Stomach (tissue), 4 donors: ENCODE data around the gene ACACA.

ENCODE experiments used
- CTCF ChIP-seq, 7 experiments: fragments of 450-650 bp in 4 of 7; fragments of 200-600 bp in 3 of 7; sonication (generic) in 3 of 7; IDR thresholded peaks; one replicate each; pipeline ENCODE4 v1.5.1; 2016 to 2019; ENCODE audit warnings: antibody characterized with exemption in 7 of 7, control low read depth in 2 of 7, mild to moderate bottlenecking in 1 of 7
- EP300 ChIP-seq: sonication (generic); formaldehyde crosslinking; IDR thresholded peaks from one replicate; pipeline ENCODE4 v1.6.1; 2017; ENCODE audit warnings: antibody characterized with exemption
- POLR2AphosphoS5 ChIP-seq, 3 donors: sonication (generic); formaldehyde crosslinking; IDR thresholded peaks; one replicate each; pipeline ENCODE4 v1.6.1; 2016; ENCODE audit warnings: antibody characterized with exemption in 3 of 3

DNA sequence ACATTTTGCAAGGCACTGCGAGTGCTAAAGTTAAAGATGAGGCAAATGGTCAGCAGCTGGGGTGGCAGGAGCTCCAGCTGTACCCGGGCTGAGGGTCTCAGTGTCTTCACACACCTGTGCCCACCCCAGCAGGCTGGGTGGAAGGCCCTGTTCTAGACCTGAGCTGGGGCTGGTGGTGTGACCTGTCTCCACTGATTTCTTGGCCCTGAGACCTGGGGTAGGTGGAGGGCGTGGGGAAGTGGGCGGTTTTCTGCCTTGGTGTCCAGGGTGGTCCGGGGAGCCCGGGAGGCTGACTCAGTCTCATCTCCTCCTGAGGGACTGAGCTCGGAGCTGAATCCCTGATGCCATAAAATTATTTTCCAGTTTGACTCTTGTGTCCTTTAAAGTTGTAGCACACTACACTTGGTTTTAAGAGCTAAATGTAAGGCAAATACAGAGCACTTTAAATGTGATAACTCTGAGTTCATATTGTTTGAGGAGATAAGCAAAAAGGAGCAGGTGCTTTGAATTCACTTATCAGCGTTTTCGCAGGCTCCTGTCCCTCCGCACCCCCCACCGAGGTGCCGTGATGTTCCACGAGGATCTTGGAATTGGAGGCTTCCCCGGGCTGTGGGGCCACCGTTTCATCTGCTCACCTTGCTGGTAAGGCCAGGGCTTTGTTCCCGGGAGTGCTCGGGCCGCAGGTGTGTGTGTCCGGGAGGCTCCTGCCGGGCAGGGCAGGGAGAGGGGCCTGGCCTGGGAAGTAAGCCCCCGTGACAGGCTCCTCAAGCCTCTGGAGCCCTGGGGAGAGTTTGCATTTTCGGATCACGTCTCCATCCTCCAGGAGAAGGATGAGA is 340.9 kb downstream of the ACACA start:
- TF ChIP-seq CTCF (IDR thresholded peaks at IDR 0.05) = no peak
- TF ChIP-seq POLR2AphosphoS5 (IDR thresholded peaks at IDR 0.05) = no peak
- TF ChIP-seq EP300 = no peak
